ENCODE data around the gene MIS12.

Gene MIS12

GRCh38 chr17:5500589-5501391, 14.4 kb downstream of the MIS12 start:
- no peak for DNase-seq

- DNase-seq, result no peak
Observed at GRCh38 chr17:5501685-5502084, 15.3 kb downstream of the MIS12 start.

GRCh38 chr17:5502552-5502951, 16.2 kb downstream of the MIS12 start:
- no peak for DNase-seq

GRCh38 chr17:5506307-5506706, 19.9 kb downstream of the MIS12 start:
- no peak for DNase-seq

GRCh38 chr17:5508810-5509209, 22.4 kb downstream of the MIS12 start:
- no peak for DNase-seq

GRCh38 chr17:5509482-5509881, 23.1 kb downstream of the MIS12 start:
- DNase-seq, result no peak

GRCh38 chr17:5510771-5511170, 24.4 kb downstream of the MIS12 start:
- no peak for DNase-seq

GRCh38 chr17:5511401-5512225, 25.2 kb downstream of the MIS12 start:
- no peak for DNase-seq

- DNase-seq, result no peak
Observed at GRCh38 chr17:5513628-5514027, 27.3 kb downstream of the MIS12 start.

GRCh38 chr17:5514976-5515375, 28.6 kb downstream of the MIS12 start:
- DNase-seq, result no peak

- DNase-seq, result no peak
Observed at GRCh38 chr17:5516060-5516792, 29.9 kb downstream of the MIS12 start.

- DNase-seq, result no peak
Observed at GRCh38 chr17:5522476-5522875, 36.1 kb downstream of the MIS12 start.

- DNase-seq, result no peak
Observed at GRCh38 chr17:5523249-5523648, 36.9 kb downstream of the MIS12 start.

- DNase-seq, result no peak
Observed at GRCh38 chr17:5526821-5527598, 40.6 kb downstream of the MIS12 start.

GRCh38 chr17:5527601-5528250, 41.4 kb downstream of the MIS12 start:
- no peak for DNase-seq

- no peak for DNase-seq
Observed at GRCh38 chr17:5530265-5531084, 44.1 kb downstream of the MIS12 start.

GRCh38 chr17:5531085-5531418, 44.7 kb downstream of the MIS12 start:
- no peak for DNase-seq

GRCh38 chr17:5532581-5532980, 46.2 kb downstream of the MIS12 start:
- DNase-seq, result no peak

- no peak for DNase-seq
Observed at GRCh38 chr17:5533486-5534315, 47.3 kb downstream of the MIS12 start.

GRCh38 chr17:5535436-5535835, 49.1 kb downstream of the MIS12 start:
- DNase-seq, result no peak

Data from NCI-H1436 treated with DMSO at 0.1 percent for 48 hours (cell line).